Subcutaneous adipose tissue (tissue), 4 donors: Measurements from ENCODE around the gene ATP9A. TPM values are rescaled to one million over a fixed set of nuclear protein-coding genes. Genes with fewer than 3 reads are reported as not detected.

Source experiments
- CTCF ChIP-seq: fragments of 450-650 bp; IDR thresholded peaks from one replicate; pipeline ENCODE4 v1.5.1; 2016; ENCODE audit warnings: low read depth, mild to moderate bottlenecking, control low read depth, antibody characterized with exemption, moderate library complexity
- total RNA-seq, 4 donors: library from RNA; depleted of rRNA; stranded (reverse); fragments of >200 nt; gene quantifications; one replicate each; pipeline ENCODE4 v1.1.0, GENCODE V29; 2016

ATP9A gene
- total RNA-seq, 4 donors from 2014 or later, result 77.2 to 128 (median 88.6) TPM

GRCh38 chr20:51608061-51608460, 160.1 kb downstream of the ATP9A start:
- TF ChIP-seq CTCF, result no peak

GRCh38 chr20:51607170-51607569, 161.0 kb downstream of the ATP9A start:
- TF ChIP-seq CTCF, result no peak

- TF ChIP-seq CTCF, result no peak
These were observed 163.3 kb downstream of the ATP9A start for GRCh38 chr20:51604851-51605250.

- no peak for TF ChIP-seq CTCF
These were observed 166.1 kb downstream of the ATP9A start for GRCh38 chr20:51602131-51602530.

- TF ChIP-seq CTCF, result no peak
These were observed 167.2 kb downstream of the ATP9A start for GRCh38 chr20:51600950-51601349.

- no peak for TF ChIP-seq CTCF
These were observed 168.2 kb downstream of the ATP9A start for GRCh38 chr20:51600016-51600420.

- no peak for TF ChIP-seq CTCF
These were observed 169.6 kb downstream of the ATP9A start for GRCh38 chr20:51598556-51598955.
